ENCODE data around the gene PLA2G4B. TPM values are rescaled to one million over a fixed set of nuclear protein-coding genes. Genes with fewer than 3 reads are reported as not detected.

The PLA2G4B gene
- total and polyA plus RNA-seq, 4 donors, result 3.3 to 31.2 (median 14.6) TPM

GRCh38 chr15:41832208-41832607 lies 6.4 kb upstream of the PLA2G4B start:
- Histone ChIP-seq H3K4me1 (ENCODE audit: control insufficient read depth, insufficient read depth, low read length) (peaks cover 19% of the 10 kb centered on the region), H3K9me3 (ENCODE audit: control insufficient read depth, insufficient read depth, low read length) (no peaks in the 10 kb centered on the region), H3K36me3 (ENCODE audit: control insufficient read depth, insufficient read depth, low read length) (peaks cover 61% of the 10 kb centered on the region), H3K27ac (ENCODE audit: low read depth, low read length) (no peak overlapping the region), H3K27me3 (ENCODE audit: control insufficient read depth, insufficient read depth, low read length) (no peaks in the 10 kb centered on the region), H3K4me3 (ENCODE audit: low read depth, low read length) (no peak overlapping the region)
- no peak for DNase-seq (ENCODE audit: low read depth in 4 of 6, low spot score in 6 of 6)
- WGBS (ENCODE audit: insufficient coverage), result 98% methylated on average over 10 of the region's 10 CpGs

- H3K36me3 ChIP-seq (ENCODE audit: control insufficient read depth, insufficient read depth, low read length), result peaks cover 67% of the 10 kb centered on the region
- no peak overlapping the region for H3K4me3 ChIP-seq (ENCODE audit: low read depth, low read length)
- DNase-seq (ENCODE audit: low read depth in 4 of 6, low spot score in 6 of 6), result no peak
- no peaks in the 10 kb centered on the region for H3K9me3 ChIP-seq (ENCODE audit: control insufficient read depth, insufficient read depth, low read length)
- no peaks in the 10 kb centered on the region for H3K27me3 ChIP-seq (ENCODE audit: control insufficient read depth, insufficient read depth, low read length)
- 96% methylated on average over 2 of the region's 3 CpGs for WGBS (ENCODE audit: insufficient coverage)
- no peak overlapping the region for H3K27ac ChIP-seq (ENCODE audit: low read depth, low read length)
- H3K4me1 ChIP-seq (ENCODE audit: control insufficient read depth, insufficient read depth, low read length), result peaks cover 14% of the 10 kb centered on the region
These were observed 5.8 kb upstream of the PLA2G4B start for GRCh38 chr15:41832875-41833274.

- H3K36me3 ChIP-seq (ENCODE audit: control insufficient read depth, insufficient read depth, low read length), result peaks cover 79% of the 10 kb centered on the region
- no peaks in the 10 kb centered on the region for H3K9me3 ChIP-seq (ENCODE audit: control insufficient read depth, insufficient read depth, low read length)
These were observed 4.6 kb upstream of the PLA2G4B start for GRCh38 chr15:41834096-41834495.

GRCh38 chr15:41836073-41836472 lies 2.6 kb upstream of the PLA2G4B start:
- DNase-seq (ENCODE audit: low read depth in 4 of 6, low spot score in 6 of 6), result no peak
- Histone ChIP-seq H3K27ac (ENCODE audit: low read depth, low read length) (no peak overlapping the region), H3K27me3 (ENCODE audit: control insufficient read depth, insufficient read depth, low read length) (no peaks in the 10 kb centered on the region), H3K4me1 (ENCODE audit: control insufficient read depth, insufficient read depth, low read length) (no peaks in the 10 kb centered on the region), H3K36me3 (ENCODE audit: control insufficient read depth, insufficient read depth, low read length) (peaks cover 84% of the 10 kb centered on the region), H3K9me3 (ENCODE audit: control insufficient read depth, insufficient read depth, low read length) (no peaks in the 10 kb centered on the region), H3K4me3 (ENCODE audit: low read depth, low read length) (no peak overlapping the region)
- 75% methylated on average over 5 of the region's 6 CpGs for WGBS (ENCODE audit: insufficient coverage)

More at GRCh38 chr15:41834096-41834495, 4.6 kb upstream of the PLA2G4B start:
- no peak overlapping the region for H3K4me3 ChIP-seq (ENCODE audit: low read depth, low read length)
- no peaks in the 10 kb centered on the region for H3K27me3 ChIP-seq (ENCODE audit: control insufficient read depth, insufficient read depth, low read length)
- DNase-seq (ENCODE audit: low read depth in 4 of 6, low spot score in 6 of 6), result no peak
- 100% methylated on average over 1 of the region's 3 CpGs for WGBS (ENCODE audit: insufficient coverage)
- H3K4me1 ChIP-seq (ENCODE audit: control insufficient read depth, insufficient read depth, low read length), result peaks cover 14% of the 10 kb centered on the region
- no peak overlapping the region for H3K27ac ChIP-seq (ENCODE audit: low read depth, low read length)

GRCh38 chr15:41836713-41837454 lies 1.8 kb upstream of the PLA2G4B start:
- DNase-seq (ENCODE audit: low read depth in 4 of 6, low spot score in 6 of 6), result no peak
- no peaks in the 10 kb centered on the region for H3K9me3 ChIP-seq (ENCODE audit: control insufficient read depth, insufficient read depth, low read length)
- H3K27ac ChIP-seq (ENCODE audit: low read depth, low read length), result no peak overlapping the region
- no peak overlapping the region for H3K4me3 ChIP-seq (ENCODE audit: low read depth, low read length)
- H3K4me1 ChIP-seq (ENCODE audit: control insufficient read depth, insufficient read depth, low read length), result no peaks in the 10 kb centered on the region
- 95% methylated on average over 22 of the region's 23 CpGs for WGBS (ENCODE audit: insufficient coverage)
- peaks cover 85% of the 10 kb centered on the region for H3K36me3 ChIP-seq (ENCODE audit: control insufficient read depth, insufficient read depth, low read length)
- no peaks in the 10 kb centered on the region for H3K27me3 ChIP-seq (ENCODE audit: control insufficient read depth, insufficient read depth, low read length)

GRCh38 chr15:41839781-41840491 lies 1.3 kb downstream of the PLA2G4B start:
- WGBS (ENCODE audit: insufficient coverage), result 94% methylated on average over 14 of the region's 16 CpGs
- peaks cover 95% of the 10 kb centered on the region for H3K36me3 ChIP-seq (ENCODE audit: control insufficient read depth, insufficient read depth, low read length)
- H3K27me3 ChIP-seq (ENCODE audit: control insufficient read depth, insufficient read depth, low read length), result no peaks in the 10 kb centered on the region

GRCh38 chr15:41840673-41841072 lies 2.0 kb downstream of the PLA2G4B start:
- Histone ChIP-seq H3K9me3 (ENCODE audit: control insufficient read depth, insufficient read depth, low read length) (no peaks in the 10 kb centered on the region), H3K4me1 (ENCODE audit: control insufficient read depth, insufficient read depth, low read length) (no peaks in the 10 kb centered on the region), H3K27ac (ENCODE audit: low read depth, low read length) (no peak overlapping the region), H3K36me3 (ENCODE audit: control insufficient read depth, insufficient read depth, low read length) (peaks cover 95% of the 10 kb centered on the region), H3K4me3 (ENCODE audit: low read depth, low read length) (no peak overlapping the region), H3K27me3 (ENCODE audit: control insufficient read depth, insufficient read depth, low read length) (no peaks in the 10 kb centered on the region)
- no peak for DNase-seq (ENCODE audit: low read depth in 4 of 6, low spot score in 6 of 6)
- WGBS (ENCODE audit: insufficient coverage), result 87% methylated on average over 8 of the region's 15 CpGs

More at GRCh38 chr15:41839781-41840491, 1.3 kb downstream of the PLA2G4B start:
- Histone ChIP-seq H3K4me1 (ENCODE audit: control insufficient read depth, insufficient read depth, low read length) (no peaks in the 10 kb centered on the region), H3K4me3 (ENCODE audit: low read depth, low read length) (no peak overlapping the region), H3K9me3 (ENCODE audit: control insufficient read depth, insufficient read depth, low read length) (no peaks in the 10 kb centered on the region), H3K27ac (ENCODE audit: low read depth, low read length) (no peak overlapping the region)
- no peak for DNase-seq (ENCODE audit: low read depth in 4 of 6, low spot score in 6 of 6)

GRCh38 chr15:41841131-41841530 lies 2.5 kb downstream of the PLA2G4B start:
- Histone ChIP-seq H3K4me1 (ENCODE audit: control insufficient read depth, insufficient read depth, low read length) (no peaks in the 10 kb centered on the region), H3K36me3 (ENCODE audit: control insufficient read depth, insufficient read depth, low read length) (peaks cover 96% of the 10 kb centered on the region), H3K9me3 (ENCODE audit: control insufficient read depth, insufficient read depth, low read length) (no peaks in the 10 kb centered on the region), H3K27me3 (ENCODE audit: control insufficient read depth, insufficient read depth, low read length) (no peaks in the 10 kb centered on the region), H3K4me3 (ENCODE audit: low read depth, low read length) (no peak overlapping the region), H3K27ac (ENCODE audit: low read depth, low read length) (no peak overlapping the region)
- 96% methylated on average over 9 of the region's 10 CpGs for WGBS (ENCODE audit: insufficient coverage)
- DNase-seq (ENCODE audit: low read depth in 4 of 6, low spot score in 6 of 6), result no peak

GRCh38 chr15:41842229-41842628 lies 3.6 kb downstream of the PLA2G4B start:
- H3K27me3 ChIP-seq (ENCODE audit: control insufficient read depth, insufficient read depth, low read length), result no peaks in the 10 kb centered on the region
- no peaks in the 10 kb centered on the region for H3K9me3 ChIP-seq (ENCODE audit: control insufficient read depth, insufficient read depth, low read length)
- peaks cover 96% of the 10 kb centered on the region for H3K36me3 ChIP-seq (ENCODE audit: control insufficient read depth, insufficient read depth, low read length)
- no peaks in the 10 kb centered on the region for H3K4me1 ChIP-seq (ENCODE audit: control insufficient read depth, insufficient read depth, low read length)
- no peak for DNase-seq (ENCODE audit: low read depth in 4 of 6, low spot score in 6 of 6)
- no peak overlapping the region for H3K27ac ChIP-seq (ENCODE audit: low read depth, low read length)
- WGBS (ENCODE audit: insufficient coverage), result 77% methylated on average over 12 of the region's 12 CpGs
- H3K4me3 ChIP-seq (ENCODE audit: low read depth, low read length), result no peak overlapping the region

GRCh38 chr15:41843571-41843970 lies 4.9 kb downstream of the PLA2G4B start:
- no peak for DNase-seq (ENCODE audit: low read depth in 4 of 6, low spot score in 6 of 6)
- Histone ChIP-seq H3K27ac (ENCODE audit: low read depth, low read length) (no peak overlapping the region), H3K27me3 (ENCODE audit: control insufficient read depth, insufficient read depth, low read length) (no peaks in the 10 kb centered on the region), H3K4me3 (ENCODE audit: low read depth, low read length) (no peak overlapping the region), H3K36me3 (ENCODE audit: control insufficient read depth, insufficient read depth, low read length) (peaks cover 97% of the 10 kb centered on the region), H3K4me1 (ENCODE audit: control insufficient read depth, insufficient read depth, low read length) (peaks cover 3% of the 10 kb centered on the region), H3K9me3 (ENCODE audit: control insufficient read depth, insufficient read depth, low read length) (no peaks in the 10 kb centered on the region)
- 95% methylated on average over 8 of the region's 10 CpGs for WGBS (ENCODE audit: insufficient coverage)
